Loucy (cell line): ENCODE measurements around the gene RAB30.

Experiments used
- EZH2phosphoT487 ChIP-seq: fragments of 200-600 bp; IDR thresholded peaks from 2 replicates; pipeline ENCODE4 v1.6.1; 2018; ENCODE audit warnings: antibody characterized with exemption, mild to moderate bottlenecking, moderate library complexity, borderline replicate concordance
- TF ChIP-seq, protein P1 (sequence below): fragments of 200-600 bp; sonication (generic); conservative IDR thresholded peaks from 2 replicates; pipeline ENCODE4 v1.5.1; 2014; ENCODE audit warnings: mild to moderate bottlenecking, antibody characterized with exemption, low read length

DNA sequence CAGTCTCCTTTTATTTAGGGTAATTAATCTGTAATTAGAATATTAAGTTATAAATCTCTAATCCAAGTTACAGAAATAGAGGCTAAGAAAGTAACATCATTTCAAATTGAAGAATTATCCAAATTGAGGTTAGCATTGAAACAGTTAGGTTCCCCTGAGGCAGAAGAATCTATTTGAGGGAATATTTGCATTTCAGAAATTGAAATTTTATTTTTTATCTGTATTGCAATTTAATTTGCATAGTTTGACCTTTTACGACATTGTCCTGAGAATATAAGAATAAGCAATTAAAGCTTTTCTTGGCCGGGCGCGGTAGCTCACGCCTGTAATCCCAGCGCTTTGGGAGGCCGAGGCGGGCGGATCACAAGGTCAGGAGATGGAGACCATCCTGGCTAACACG is 142.6 kb downstream of the RAB30 start:
- TF ChIP-seq, protein P1, sequence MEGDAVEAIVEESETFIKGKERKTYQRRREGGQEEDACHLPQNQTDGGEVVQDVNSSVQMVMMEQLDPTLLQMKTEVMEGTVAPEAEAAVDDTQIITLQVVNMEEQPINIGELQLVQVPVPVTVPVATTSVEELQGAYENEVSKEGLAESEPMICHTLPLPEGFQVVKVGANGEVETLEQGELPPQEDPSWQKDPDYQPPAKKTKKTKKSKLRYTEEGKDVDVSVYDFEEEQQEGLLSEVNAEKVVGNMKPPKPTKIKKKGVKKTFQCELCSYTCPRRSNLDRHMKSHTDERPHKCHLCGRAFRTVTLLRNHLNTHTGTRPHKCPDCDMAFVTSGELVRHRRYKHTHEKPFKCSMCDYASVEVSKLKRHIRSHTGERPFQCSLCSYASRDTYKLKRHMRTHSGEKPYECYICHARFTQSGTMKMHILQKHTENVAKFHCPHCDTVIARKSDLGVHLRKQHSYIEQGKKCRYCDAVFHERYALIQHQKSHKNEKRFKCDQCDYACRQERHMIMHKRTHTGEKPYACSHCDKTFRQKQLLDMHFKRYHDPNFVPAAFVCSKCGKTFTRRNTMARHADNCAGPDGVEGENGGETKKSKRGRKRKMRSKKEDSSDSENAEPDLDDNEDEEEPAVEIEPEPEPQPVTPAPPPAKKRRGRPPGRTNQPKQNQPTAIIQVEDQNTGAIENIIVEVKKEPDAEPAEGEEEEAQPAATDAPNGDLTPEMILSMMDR: no peak
- no peak for TF ChIP-seq EZH2phosphoT487
